GM04504 (cell line): ENCODE data around the gene HDAC4.

Experiments used
- DNase-seq: peaks from one replicate; pipeline ENCODE4 v3.0.0-alpha.2; 2012; ENCODE audit warnings: low read depth

The HDAC4 gene

GRCh38 chr2:239383759-239384156 is 17.1 kb downstream of the HDAC4 start:
- DNase-seq: no peak

GRCh38 chr2:239383036-239383758 is 17.6 kb downstream of the HDAC4 start:
- no peak for DNase-seq

- no peak for DNase-seq
These were observed 18.4 kb downstream of the HDAC4 start for GRCh38 chr2:239382384-239382880.

- no peak for DNase-seq
These were observed 19.1 kb downstream of the HDAC4 start for GRCh38 chr2:239381709-239382134.

GRCh38 chr2:239380831-239381708 is 19.8 kb downstream of the HDAC4 start:
- DNase-seq: no peak

- DNase-seq: no peak
These were observed 21.1 kb downstream of the HDAC4 start for GRCh38 chr2:239379641-239380170.

GRCh38 chr2:239378918-239379640 is 21.7 kb downstream of the HDAC4 start:
- DNase-seq: no peak

GRCh38 chr2:239378021-239378917 is 22.6 kb downstream of the HDAC4 start:
- DNase-seq: no peak

GRCh38 chr2:239377591-239377990 is 23.2 kb downstream of the HDAC4 start:
- DNase-seq: no peak

GRCh38 chr2:239376942-239377531 is 23.8 kb downstream of the HDAC4 start:
- DNase-seq: no peak

GRCh38 chr2:239376351-239376750 is 24.5 kb downstream of the HDAC4 start:
- DNase-seq: no peak

- no peak for DNase-seq
These were observed 25.4 kb downstream of the HDAC4 start for GRCh38 chr2:239375278-239376061.

GRCh38 chr2:239374896-239375277 is 25.9 kb downstream of the HDAC4 start:
- DNase-seq: no peak

GRCh38 chr2:239372835-239373234 is 28.0 kb downstream of the HDAC4 start:
- DNase-seq: no peak

GRCh38 chr2:239371726-239372686 is 28.8 kb downstream of the HDAC4 start:
- DNase-seq: no peak

- no peak for DNase-seq
These were observed 29.7 kb downstream of the HDAC4 start for GRCh38 chr2:239370876-239371725.

- no peak for DNase-seq
These were observed 30.4 kb downstream of the HDAC4 start for GRCh38 chr2:239370403-239370802.
